ENCODE results near the gene CABP1. TPM values are rescaled to one million over a fixed set of nuclear protein-coding genes. Genes with fewer than 3 reads are reported as not detected.

Gene CABP1
- total RNA-seq, 1 experiment from 2014 or later: 3.0 TPM

- H3K14ac ChIP-seq (ENCODE audit: insufficient read depth, low read length): no peak overlapping the region
- Mint-ChIP-seq H3K27me3 (ENCODE audit: low read depth) (no peaks in the 10 kb centered on the region), H3K27ac (peak overlapping the region in 1 of 3 experiments; percentile 57; a peak in 2 of 7 replicates), H3K9me3 (no peaks in the 10 kb centered on the region), H3K4me1 (peaks cover 3 to 4% of the 10 kb centered on the region in 2 experiments; a peak in 3 of 4 replicates), H3K36me3 (ENCODE audit: insufficient read depth in 1 of 3, low read depth in 3 of 3) (no peaks in the 10 kb centered on the region; a peak in 1 of 7 replicates), H3K4me3 (no peak overlapping the region)
- H2AFZ ChIP-seq (ENCODE audit: low read length): no peak overlapping the region
- no peak overlapping the region for H2AK5ac ChIP-seq (ENCODE audit: insufficient read length, low read length)
- no peak overlapping the region for H3K56ac ChIP-seq (ENCODE audit: insufficient read length, low read depth, low read length)
- no peak overlapping the region for H3K9ac ChIP-seq (ENCODE audit: extremely low read depth, insufficient read length, low read length)
- TF ChIP-seq CTCF (conservative IDR thresholded peaks at IDR 0.05): no peak
- H3K27ac ChIP-seq (ENCODE audit: insufficient read length, low read depth, low read length): no peak overlapping the region
- no peak overlapping the region for H4K91ac ChIP-seq (ENCODE audit: insufficient read length, low read depth, low read length)
- H4K5ac ChIP-seq (ENCODE audit: insufficient read length, low read depth, low read length): no peak overlapping the region
- no peak overlapping the region for H2BK12ac ChIP-seq (ENCODE audit: insufficient read length, low read depth, low read length)
- no peak overlapping the region for H2BK120ac ChIP-seq (ENCODE audit: low read depth, low read length, poor library complexity, severe bottlenecking)
- H2BK5ac ChIP-seq (ENCODE audit: insufficient read length, low read length): no peak overlapping the region
- H2BK20ac ChIP-seq (ENCODE audit: low read depth, low read length, poor library complexity, severe bottlenecking): no peak overlapping the region
- H3K9me3 ChIP-seq (ENCODE audit: control insufficient read depth, low read depth, low read length): no peaks in the 10 kb centered on the region
- H3K4me1 ChIP-seq (ENCODE audit: insufficient read depth, low read length): no peaks in the 10 kb centered on the region
- H4K8ac ChIP-seq (replicated peaks; ENCODE audit: insufficient read length, low read depth, low read length): no peak overlapping the region
- H3K23ac ChIP-seq (ENCODE audit: insufficient read length, low read depth, low read length): no peak overlapping the region
- no peaks in the 10 kb centered on the region for H3K79me1 ChIP-seq (ENCODE audit: insufficient read depth, low read depth, low read length, poor library complexity, severe bottlenecking)
- no peak for DNase-seq
- no peaks in the 10 kb centered on the region for H3K23me2 ChIP-seq (ENCODE audit: insufficient read length, low read depth, low read length, poor library complexity, severe bottlenecking)
- H2BK15ac ChIP-seq (ENCODE audit: low read depth, low read length): no peak overlapping the region
- H3K79me2 ChIP-seq (ENCODE audit: insufficient read depth, low read length): no peaks in the 10 kb centered on the region
- no peak overlapping the region for H3K4ac ChIP-seq (ENCODE audit: low read depth, low read length)
- H3K18ac ChIP-seq (ENCODE audit: insufficient read length, low read depth, low read length): no peak overlapping the region
- H3K27me3 ChIP-seq (ENCODE audit: insufficient read depth, low read length): no peaks in the 10 kb centered on the region
- no peak overlapping the region for H3T11ph ChIP-seq (ENCODE audit: low read length)
- WGBS (ENCODE audit: extremely low coverage, insufficient read length, low lambda C conversion rate): no CpG with 5 or more reads among the region's 8 CpGs
- H4K20me1 ChIP-seq (ENCODE audit: control insufficient read depth, insufficient read depth, insufficient read length): no peaks in the 10 kb centered on the region
- H3K4me2 ChIP-seq (ENCODE audit: insufficient read depth, insufficient read length, low read length): no peak overlapping the region
Observed at GRCh38 chr12:120678572-120678971, 38.1 kb downstream of the CABP1 start.
